GM12891 (cell line): Measurements from ENCODE around the gene AGMO.

Source experiments
- PAX5 ChIP-seq: IDR thresholded peaks from 2 replicates; pipeline ENCODE4 v1.6.1; 2011; ENCODE audit warnings: low read length, moderate library complexity, mild to moderate bottlenecking; ENCODE audit not compliant: insufficient read depth, severe bottlenecking
- POLR2A ChIP-seq: IDR thresholded peaks from 2 replicates; pipeline ENCODE4 v1.6.1; 2011; ENCODE audit warnings: low read depth, low read length, control low read depth
- POLR2AphosphoS5 ChIP-seq: IDR thresholded peaks from 2 replicates; pipeline ENCODE4 v1.6.1; 2011; ENCODE audit warnings: low read depth, low read length, control low read depth
- POU2F2 ChIP-seq: IDR thresholded peaks from 2 replicates; pipeline ENCODE4 v1.6.1; 2011; ENCODE audit warnings: low read depth, mild to moderate bottlenecking, control low read depth, low read length, moderate library complexity
- SPI1 ChIP-seq: IDR thresholded peaks from 2 replicates; pipeline ENCODE4 v1.6.1; 2011; ENCODE audit warnings: low read depth, low read length, control low read depth
- TAF1 ChIP-seq: IDR thresholded peaks from 2 replicates; pipeline ENCODE4 v1.6.1; 2011; ENCODE audit warnings: low read depth, low read length, control low read depth

DNA sequence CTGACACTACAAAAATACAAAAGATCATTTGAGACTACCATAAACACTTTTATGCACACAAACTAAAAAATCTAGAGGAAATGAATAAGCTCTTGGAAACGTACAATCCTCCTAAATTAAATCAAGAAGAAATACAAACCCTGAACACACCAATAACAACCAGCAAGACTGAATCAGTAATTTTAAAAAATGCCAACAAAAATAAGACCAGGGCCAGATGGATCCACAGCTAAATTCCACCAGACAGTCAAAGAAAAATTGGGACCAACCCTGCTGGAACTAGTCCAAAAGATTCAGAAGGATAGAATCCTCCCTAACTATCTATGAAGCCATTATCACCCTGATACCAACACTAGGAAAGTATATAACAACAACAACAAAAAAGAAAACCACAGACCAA, 277.4 kb downstream of the AGMO start:
- TF ChIP-seq POLR2A, result no peak
- no peak for TF ChIP-seq POLR2AphosphoS5
- TF ChIP-seq SPI1, result no peak
- TF ChIP-seq POU2F2, result no peak
- TF ChIP-seq TAF1, result no peak
- TF ChIP-seq PAX5, result no peak
